ENCODE data around the gene ANKRD33. TPM values are rescaled to one million over a fixed set of nuclear protein-coding genes. Genes with fewer than 3 reads are reported as not detected.

Gene ANKRD33
- total RNA-seq, 1 experiment from 2014 or later, result 0.21 TPM

GRCh38 chr12:51904951-51905470, 17.1 kb downstream of the ANKRD33 start:
- no peaks in the 10 kb centered on the region for H3K4me1 ChIP-seq (ENCODE audit: control insufficient read depth, insufficient read depth, low read length)
- H3K4me3 ChIP-seq (ENCODE audit: low read depth in 2 of 2, low read length in 2 of 2), result no peak overlapping the region
- CTCF ChIA-PET, result interaction anchor here (0.5 to 0.6 kb wide), 3 partner anchors 12 to 817 kb away, joined by 3 to 7 read pairs (median 6); no protein-coding TSS in a partner anchor
- POLR2A ChIA-PET, result no interaction called here
- ATAC-seq (no peak), DNase-seq (ENCODE audit: low read depth, low spot score) (no peak)
- H3K9me3 ChIP-seq (ENCODE audit: control insufficient read depth, insufficient read depth, low read depth, low read length), result no peaks in the 10 kb centered on the region
- no TSS peak for BruUV-seq (replicated peaks)
- intact Hi-C loops (cut with micrococcal nuclease; ENCODE audit: unreplicated experiment) (no loop called here), in situ Hi-C loops (cut with HindIII; ENCODE audit: low pct_unique_long_range_greater_than_20kb, low sequenced_read_pairs) (no loop called here)
- no peaks in the 10 kb centered on the region for H3K36me3 ChIP-seq (ENCODE audit: control insufficient read depth, insufficient read depth, low read length)
- H3K27ac ChIP-seq (ENCODE audit: low read length), result no peak overlapping the region
- TF ChIP-seq TCF7L2 (IDR thresholded peaks at IDR 0.05; ENCODE audit: low read depth, low read length) (no peak), POLR2AphosphoS5 (IDR thresholded peaks at IDR 0.05; ENCODE audit: low read depth, low read length) (no peak), CTCF (IDR thresholded peaks at IDR 0.05) (no peak), SIN3A (IDR thresholded peaks at IDR 0.05; ENCODE audit: borderline replicate concordance, insufficient read depth, low read depth, low read length) (no peak), REST (IDR thresholded peaks at IDR 0.05; ENCODE audit: insufficient read depth in 1 of 2, low read depth in 2 of 2, low read length in 1 of 2) (no peak)
- no peaks in the 10 kb centered on the region for H3K27me3 ChIP-seq (ENCODE audit: control insufficient read depth, insufficient read depth, low read length)

GRCh38 chr12:51905471-51906429, 17.8 kb downstream of the ANKRD33 start:
- TF ChIP-seq SIN3A (IDR thresholded peaks at IDR 0.05; ENCODE audit: borderline replicate concordance, insufficient read depth, low read depth, low read length), result no peak
- no peak for TF ChIP-seq CTCF (IDR thresholded peaks at IDR 0.05)
- no peak for TF ChIP-seq TCF7L2 (IDR thresholded peaks at IDR 0.05; ENCODE audit: low read depth, low read length)
- no peak for TF ChIP-seq REST (IDR thresholded peaks at IDR 0.05; ENCODE audit: insufficient read depth in 1 of 2, low read depth in 2 of 2, low read length in 1 of 2)
- no peak for TF ChIP-seq POLR2AphosphoS5 (IDR thresholded peaks at IDR 0.05; ENCODE audit: low read depth, low read length)
- BruUV-seq (replicated peaks), result no TSS peak
- Histone ChIP-seq H3K27me3 (ENCODE audit: control insufficient read depth, insufficient read depth, low read length) (no peaks in the 10 kb centered on the region), H3K9me3 (ENCODE audit: control insufficient read depth, insufficient read depth, low read depth, low read length) (no peaks in the 10 kb centered on the region), H3K4me1 (ENCODE audit: control insufficient read depth, insufficient read depth, low read length) (no peaks in the 10 kb centered on the region), H3K4me3 (ENCODE audit: low read depth in 2 of 2, low read length in 2 of 2) (no peak overlapping the region), H3K27ac (ENCODE audit: low read length) (no peak overlapping the region), H3K36me3 (ENCODE audit: control insufficient read depth, insufficient read depth, low read length) (no peaks in the 10 kb centered on the region)
- intact Hi-C loops (cut with micrococcal nuclease; ENCODE audit: unreplicated experiment), result no loop called here
- DNase-seq (ENCODE audit: low read depth, low spot score) (no peak), ATAC-seq (0 out of 2 replicates have a peak, but pooled peaks have one; percentile 14)
- POLR2A ChIA-PET, result no interaction called here
- CTCF ChIA-PET, result interaction anchor here (0.5 to 0.6 kb wide), 3 partner anchors 13 to 817 kb away, joined by 3 to 7 read pairs (median 6); no protein-coding TSS in a partner anchor
- in situ Hi-C loops (cut with HindIII; ENCODE audit: low pct_unique_long_range_greater_than_20kb, low sequenced_read_pairs), result no loop called here

All from Panc1 (cell line).